DMS 273 (cell line): ENCODE results near the gene RRP12.
"Not testable (repeated sequence)": the region's sequence is repeated elsewhere in the genome, so short reads cannot be mapped to it uniquely, and the experiment has no call there.

Source experiments
- DNase-seq: peaks from one replicate; lab custom pipeline; 2025; ENCODE audit not compliant: unreplicated experiment; lab: John Stamatoyannopoulos, UW

Gene RRP12

DNA sequence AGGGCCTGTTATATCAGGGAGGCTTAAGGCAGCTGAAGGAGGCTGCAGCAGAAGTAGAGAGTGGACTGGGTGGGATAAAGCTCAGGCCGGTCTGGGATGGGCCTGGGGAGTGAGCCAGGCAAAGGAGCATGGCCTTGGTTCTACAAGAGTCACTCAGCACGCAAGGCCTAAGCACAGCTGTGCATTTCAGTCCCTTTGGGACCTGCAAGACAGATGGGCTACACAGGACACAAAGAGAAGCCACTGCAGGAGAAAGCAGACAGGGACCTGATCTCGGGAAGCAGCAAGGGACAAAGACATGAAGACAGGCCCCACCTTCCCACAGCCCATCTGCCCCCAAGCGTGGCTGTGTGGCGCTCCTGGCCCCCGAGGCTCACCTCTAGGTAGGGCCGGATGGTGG lies 29.4 kb downstream of the RRP12 start:
- no peak for DNase-seq

DNA sequence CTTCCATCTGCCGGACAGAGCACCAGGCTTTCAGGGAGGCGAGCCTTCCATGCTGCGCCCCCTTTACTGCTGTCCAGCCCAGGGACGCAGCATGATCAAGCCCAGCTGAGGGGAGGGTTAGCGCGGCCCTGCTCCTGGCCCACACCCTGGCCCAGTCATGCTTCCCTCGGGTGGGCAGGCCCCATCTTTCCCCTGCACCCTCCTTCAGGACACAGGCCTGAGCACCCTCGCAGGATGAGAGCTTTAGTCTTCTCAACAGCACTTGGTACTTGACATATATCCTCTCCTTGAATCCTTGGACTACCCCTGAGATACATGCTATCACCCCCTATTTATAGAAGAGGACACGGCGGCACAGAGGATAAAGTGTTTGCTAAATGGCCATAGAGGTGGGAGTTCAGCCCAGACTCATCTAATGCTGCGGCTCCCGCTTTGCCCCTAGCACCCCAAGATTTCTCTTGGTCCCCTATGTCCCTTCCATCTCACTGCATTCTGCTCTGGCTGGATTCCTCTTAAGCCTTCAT lies 34.0 kb downstream of the RRP12 start:
- no peak for DNase-seq

DNA sequence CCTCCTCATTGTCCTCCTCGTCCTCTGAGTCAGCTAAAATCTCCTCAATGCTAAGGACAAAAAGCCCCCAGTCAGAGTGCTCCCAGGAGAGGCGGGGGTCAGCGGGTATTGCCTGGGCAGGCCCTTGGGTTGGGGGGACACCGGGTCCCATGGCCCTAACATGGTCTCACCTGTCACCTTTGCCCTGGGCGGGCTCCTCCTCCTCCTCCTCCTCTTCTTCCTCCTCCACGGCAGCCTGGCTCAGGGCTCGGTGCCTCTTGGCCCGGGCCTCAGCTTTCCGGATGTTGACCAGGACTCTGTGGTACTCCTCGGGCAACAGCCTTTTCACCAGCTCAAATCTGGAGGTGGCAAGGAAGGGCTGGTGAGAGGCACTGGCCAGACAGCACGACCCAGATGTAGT lies 34.6 kb downstream of the RRP12 start:
- DNase-seq, result no peak

DNA sequence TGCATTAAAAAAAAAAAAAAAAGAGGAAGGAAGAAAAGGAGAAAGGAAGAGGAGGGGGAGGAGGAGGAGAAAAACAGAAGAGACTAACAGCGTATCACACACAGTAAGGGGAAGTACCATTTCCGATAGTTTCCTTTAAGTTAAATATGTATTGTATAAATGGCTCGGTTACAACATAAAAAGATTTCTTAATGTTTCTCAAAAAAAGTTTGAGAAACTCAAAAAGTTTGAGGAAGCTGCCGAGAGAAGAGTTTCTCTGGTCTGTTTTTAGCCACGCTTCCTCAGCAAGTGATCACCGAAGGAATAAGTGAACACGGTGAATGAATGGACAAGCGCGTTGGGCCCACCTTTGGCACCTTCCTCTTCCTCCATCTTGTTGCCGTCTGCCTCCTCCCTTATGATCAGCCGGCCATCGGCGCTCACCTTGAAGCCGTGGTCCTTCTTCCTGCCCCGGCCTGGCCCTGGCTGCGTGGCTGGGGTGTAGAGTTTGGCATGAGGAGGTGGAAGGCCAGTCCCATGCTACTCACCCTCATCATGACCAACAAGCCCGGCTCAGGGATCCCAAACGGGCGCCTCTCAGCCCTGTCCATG lies 35.3 kb downstream of the RRP12 start:
- DNase-seq, result no peak

DNA sequence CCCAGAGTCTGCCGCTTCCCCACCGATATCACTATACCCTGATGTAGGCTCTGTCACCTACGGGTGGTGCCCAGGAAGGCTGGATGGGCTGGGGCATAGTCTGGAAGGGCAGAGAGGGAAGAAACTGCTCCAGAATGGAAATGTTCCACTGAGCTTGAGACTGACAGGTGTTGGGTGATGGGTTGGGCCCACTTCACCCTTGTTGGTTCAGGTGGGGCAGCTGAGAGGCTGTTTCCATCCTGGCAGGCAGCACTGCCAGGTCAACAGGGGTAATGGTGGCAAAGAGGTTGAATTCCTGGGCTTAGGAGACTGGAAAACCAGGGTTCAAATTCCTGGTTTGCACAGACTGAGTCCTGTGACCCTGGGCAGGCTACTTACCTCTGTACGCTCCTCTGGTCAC lies 38.1 kb downstream of the RRP12 start:
- DNase-seq, result no peak

DNA sequence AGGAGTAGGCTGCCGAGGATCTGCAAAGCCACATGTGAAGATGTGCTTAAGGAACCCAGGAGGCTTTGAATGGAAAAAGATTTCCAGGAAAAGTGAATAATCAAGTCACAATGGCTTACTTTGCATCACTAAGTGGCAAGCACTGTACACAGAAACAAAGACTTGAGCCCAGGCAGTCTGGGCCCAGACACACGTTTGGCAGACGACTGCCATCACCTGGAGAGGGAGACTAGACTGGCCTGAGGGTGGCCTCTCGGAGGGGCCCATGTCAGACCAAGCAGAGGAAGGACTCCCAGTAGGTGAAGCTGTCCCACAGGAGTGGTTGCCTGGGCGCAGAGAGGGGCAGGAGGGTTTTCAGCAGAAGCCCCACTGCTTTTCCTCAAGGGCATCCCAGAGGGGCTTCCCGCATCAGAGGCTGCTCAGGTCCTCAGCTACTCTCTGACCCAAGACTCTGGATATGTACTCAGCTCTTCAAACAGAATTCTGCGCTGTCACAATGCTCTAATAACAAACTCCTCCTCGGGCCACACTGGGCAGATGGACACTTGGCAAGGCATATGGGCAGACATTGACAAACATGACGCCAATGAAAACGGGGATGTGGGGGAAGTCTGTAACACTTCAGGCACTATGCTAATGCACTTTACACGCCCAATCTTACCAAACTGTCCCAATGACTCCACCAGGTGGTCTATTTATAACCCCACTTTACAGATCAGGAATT lies 38.7 kb downstream of the RRP12 start:
- no peak for DNase-seq

DNA sequence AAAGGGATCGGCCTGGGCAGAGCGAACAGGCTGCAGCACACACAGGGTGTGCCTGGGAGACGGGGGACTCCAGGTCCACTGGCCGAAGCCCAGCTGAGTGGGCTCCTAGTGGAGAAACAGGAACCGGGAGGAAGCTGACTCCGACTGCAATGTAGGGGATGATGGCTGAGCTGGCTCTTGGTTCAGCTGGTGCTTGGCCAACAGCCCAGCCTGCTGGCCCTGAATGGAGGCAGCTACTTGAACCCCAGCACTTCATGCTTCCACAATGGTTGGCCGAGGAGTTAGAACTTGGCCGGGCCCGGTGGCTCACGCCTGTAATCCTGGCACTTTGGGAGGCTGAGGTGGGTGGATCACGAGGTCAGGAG lies 39.6 kb downstream of the RRP12 start:
- DNase-seq, result no peak

DNA sequence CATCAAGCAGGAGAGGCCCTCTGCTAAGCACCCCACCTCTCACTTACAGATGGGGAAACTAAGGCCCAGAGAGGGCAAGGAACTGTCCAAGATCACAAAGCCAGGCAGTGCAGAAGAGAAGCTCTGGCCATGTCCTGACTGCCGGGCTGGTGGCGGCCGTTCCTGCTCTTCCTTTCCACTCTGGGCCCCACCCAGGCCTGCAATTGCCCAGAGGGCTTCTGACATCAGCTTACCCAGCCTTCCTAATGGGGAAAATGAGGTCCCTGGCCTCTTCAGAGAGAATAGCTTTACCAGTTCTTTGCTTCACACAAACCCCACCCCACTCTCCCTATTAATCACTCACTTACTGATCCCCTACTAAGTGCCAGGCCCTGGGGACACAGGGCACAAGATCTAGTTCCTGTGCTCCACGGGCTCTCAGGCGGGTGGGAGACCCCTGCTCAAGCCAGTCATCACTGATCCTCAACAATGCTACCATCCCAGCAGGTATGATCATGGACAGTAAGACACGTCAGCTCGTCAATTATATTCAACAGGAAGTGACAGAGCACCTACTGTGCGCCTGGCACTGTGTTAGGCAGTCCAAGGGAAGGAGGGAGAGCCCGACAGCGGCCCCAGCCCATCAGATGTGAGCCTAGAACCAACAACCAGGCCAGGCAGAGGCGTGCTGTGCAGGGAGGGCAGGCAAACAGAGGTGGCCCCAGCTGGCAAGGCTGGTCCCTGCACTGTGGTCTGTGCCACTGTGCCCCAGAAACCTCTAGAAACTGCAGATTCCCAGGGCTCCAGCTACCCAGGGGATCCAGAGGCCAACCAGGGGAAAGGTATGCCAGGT lies 40.2 kb downstream of the RRP12 start:
- DNase-seq, result no peak

DNA sequence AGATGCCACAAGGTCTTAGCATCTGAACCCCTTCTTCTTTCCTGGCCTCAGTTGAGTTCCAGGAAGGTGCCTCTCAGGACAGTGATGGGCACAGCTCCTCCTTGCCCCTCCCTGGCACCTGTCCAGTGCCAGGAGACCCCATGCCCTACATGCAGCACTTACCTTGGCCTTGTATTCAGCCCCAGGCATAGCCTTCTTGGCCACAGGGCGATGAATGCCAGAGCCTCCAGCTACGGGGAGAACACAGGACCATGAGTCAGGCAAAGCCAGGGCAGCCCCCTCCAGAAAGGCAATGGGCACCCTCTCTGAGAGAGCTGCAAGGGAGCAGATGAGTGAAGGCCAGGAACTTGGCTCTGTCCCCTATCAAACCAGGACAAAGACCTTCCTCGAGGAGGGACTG lies 42.4 kb downstream of the RRP12 start:
- DNase-seq, result no peak

DNA sequence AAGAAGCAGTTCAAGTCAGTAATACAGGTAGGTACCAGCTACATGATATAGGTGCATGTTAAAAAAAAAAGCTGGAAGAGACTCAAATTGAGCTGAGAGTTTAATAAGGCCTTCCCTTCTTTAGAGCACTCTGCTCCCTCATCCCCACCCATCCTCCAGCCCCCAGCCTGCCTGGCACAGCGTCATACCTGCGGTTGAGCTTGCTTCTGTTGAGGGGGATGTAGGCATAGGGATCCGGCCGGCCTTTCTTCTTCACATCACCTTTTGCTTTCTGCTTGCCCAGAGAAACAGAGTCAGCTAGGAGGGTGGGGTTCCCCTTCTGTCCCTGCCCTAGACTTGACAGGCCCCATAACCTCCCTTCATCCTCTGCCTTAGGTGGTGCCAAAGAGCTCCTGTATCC lies 42.8 kb downstream of the RRP12 start:
- DNase-seq, result no peak

DNA sequence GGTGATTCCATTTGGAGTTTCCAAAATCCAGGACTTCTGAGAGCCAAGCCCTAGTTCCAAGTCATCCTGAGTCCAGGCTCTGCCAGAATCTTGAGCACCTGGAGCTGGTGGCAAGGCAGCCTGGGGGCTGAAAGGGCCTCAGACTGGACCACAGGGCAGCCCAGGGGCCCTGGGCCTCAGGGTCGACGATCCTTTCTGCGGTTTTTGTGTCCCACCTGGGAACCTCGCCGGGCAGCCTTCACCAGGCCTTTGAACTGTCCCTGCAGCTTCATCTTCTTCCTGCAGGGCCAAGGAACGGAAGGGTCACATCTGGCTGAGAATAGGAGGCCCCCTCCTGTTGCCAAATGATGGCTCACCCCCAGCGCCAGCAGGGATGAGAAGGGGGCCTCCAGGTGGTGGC lies 44.2 kb downstream of the RRP12 start:
- DNase-seq, result no peak

DNA sequence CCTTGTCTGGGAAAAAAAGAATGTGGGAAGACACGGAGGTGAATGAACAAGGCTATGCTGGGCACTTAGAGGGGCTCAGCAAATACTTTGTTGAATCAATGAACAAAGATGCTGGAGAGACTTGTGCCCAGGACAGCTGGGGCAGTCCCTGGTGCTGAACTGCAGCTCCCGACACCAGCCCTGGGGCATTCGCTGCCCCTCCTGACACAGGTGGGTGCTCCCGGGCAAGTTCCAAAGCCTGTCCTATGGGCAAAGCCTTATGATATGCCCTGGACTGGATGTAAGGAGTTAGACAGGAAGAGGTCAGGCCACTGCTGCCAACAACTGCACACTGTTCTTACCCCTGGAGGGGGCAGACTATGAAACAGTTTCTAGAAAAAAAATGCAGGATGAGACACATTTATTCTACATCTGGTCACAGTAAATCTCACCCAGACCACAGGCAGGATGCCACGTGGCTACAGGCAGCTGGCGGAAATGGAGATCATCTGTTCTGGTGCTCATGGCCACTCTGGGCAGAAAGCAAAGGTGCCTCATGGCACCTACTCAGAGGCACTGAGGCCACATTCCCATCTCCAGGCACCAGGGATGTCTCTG lies 44.7 kb downstream of the RRP12 start:
- DNase-seq, result no peak

DNA sequence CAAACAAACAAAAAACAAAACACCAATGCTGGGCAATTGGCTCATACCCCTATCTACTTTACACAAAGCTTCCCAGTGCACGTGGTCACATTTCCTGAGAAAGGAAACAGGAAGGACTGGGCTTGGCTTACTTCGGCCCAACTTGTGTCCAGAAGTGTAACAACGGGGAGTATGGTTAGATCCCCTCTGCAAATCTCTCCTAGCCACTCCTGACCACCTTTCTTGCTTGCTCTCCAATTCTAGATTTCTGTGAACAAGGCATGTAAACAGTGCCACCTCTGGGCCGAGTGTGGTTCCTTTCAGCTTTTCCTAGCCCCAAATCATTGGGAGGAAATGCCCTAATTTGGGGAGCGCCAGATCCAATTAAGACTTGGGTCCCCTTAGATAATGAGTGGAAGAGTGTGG lies 45.6 kb downstream of the RRP12 start:
- peak; percentile 22 for DNase-seq

DNA sequence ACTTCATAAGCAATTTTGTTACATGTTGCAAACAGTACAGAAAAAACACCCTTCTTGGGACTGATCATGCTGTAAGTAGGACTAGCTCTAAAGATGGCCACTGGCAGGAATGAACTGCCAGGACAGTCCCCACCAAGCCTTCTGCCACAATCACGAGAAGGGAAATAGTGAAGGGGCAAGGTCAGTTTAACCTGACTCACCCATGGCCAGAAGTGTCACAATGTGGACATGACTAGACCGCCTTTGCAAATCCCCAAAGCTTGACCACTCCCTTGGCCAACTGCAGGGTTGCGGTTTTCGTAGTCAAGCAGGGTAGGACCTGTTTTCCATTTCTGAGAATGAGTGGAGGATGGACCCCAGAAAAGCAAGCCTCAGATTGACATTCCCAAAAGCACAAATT lies 47.2 kb downstream of the RRP12 start:
- DNase-seq, result no peak

DNA sequence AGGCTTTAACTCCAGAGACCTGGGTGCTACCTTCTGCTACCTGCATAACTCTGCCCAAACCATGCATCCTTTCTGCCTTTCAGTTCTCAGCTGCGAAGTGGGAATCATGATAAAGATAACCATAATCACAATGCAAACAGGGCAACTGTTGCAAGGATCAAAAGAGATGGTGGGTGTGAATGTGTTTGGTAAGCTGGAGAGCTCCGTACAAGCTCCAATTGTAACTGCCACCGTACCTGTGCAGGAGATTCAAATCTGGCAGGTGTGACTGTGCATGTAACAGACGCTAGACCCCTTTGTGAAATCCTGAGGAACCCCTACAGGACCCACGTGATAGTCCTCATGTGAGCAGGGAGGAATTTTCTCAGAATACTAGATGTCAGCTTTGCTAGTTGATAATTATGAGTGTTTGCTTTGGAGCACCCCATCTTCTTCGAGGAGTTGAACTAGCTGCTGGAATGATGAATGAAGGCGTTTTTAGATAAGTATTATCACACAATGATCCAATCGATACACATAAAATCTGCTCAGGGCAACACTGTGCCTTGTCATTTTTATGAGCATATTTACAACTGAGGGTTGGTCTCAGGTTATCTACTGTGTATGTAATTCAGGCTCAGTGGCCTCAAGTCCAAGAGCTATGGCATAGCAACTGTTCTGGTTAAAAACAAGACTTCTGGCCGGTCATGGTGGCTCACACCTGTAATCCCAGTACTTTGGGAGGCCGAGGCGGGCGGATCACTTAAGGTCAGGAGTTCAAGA lies 51.2 kb downstream of the RRP12 start:
- no peak for DNase-seq

DNA sequence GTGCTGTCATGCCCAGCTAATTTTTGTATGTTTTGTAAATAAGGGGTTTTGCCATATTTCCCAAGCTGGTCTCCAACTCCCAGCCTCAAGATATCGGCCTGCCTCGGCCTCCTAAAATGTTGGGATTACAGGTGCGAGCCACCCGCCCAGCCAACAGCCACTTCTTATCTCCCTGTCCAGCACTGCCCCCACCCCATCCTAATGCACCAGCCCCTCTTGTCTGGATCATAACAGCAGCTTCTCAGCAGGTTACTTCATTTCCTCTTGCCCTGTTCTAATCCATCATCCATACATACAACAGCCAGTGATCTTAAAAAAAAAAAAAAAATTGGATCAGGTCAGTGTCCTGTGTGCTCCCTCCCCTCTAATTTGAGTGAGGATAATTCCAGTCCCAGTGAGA lies 53.8 kb downstream of the RRP12 start:
- no peak for DNase-seq

DNA sequence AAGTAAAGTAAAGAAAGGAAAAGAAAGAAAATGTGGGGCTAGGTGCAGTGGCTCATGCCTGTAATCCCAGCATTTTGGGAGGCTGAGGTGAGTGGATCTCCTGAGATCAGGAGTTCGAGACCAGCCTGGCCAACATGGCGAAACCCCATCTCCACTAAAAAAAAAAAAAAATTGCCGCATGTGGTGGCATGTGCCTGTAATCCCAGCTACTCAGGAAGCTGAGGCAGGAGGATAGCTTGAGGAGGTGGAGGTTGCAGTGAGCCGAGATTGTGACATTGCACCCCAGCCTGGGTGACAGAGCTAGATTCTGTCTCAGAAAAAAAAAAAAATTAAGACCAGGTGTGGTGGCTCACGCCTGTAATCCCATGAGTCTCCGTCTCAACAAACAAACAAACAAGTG lies 57.5 kb downstream of the RRP12 start:
- not testable (repeated sequence) for DNase-seq

DNA sequence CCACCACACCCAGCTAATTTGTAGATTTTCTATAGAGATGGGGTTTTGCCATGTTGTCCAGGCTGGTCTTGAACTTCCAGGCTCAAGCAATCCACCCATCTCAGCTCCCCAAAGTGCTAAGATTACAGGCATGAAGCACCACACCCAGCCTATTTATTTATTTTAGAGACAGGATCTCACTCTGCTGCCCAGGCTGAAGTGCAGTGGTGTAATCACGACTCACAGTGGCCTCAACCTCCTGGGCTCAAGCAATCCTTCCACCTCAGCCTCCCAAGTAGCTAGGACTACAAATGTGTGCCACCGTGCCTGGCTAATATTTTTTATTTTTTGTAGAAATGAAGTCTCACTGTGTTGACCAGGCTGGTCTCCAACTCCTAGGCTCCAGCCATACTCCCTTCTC lies 59.7 kb downstream of the RRP12 start:
- no peak for DNase-seq

DNA sequence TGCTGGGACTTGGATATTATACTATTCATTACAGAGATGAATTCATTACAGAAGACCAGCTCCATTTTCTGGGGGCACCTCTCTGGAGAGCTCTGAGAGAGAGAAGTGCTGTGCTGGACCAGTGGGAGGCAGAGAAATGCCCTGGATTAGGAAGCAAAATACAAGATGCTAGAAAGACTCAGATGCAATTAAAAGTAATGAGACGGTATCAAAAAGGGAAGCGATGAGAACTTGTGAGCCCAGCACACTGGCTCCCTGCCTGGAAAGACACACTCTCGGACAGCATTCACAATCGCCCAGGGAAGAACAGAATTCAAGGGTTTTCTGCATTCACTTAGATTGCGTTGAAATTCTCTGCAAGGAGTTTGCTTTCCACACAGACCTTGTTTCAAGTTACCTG lies 63.1 kb downstream of the RRP12 start:
- no peak for DNase-seq

DNA sequence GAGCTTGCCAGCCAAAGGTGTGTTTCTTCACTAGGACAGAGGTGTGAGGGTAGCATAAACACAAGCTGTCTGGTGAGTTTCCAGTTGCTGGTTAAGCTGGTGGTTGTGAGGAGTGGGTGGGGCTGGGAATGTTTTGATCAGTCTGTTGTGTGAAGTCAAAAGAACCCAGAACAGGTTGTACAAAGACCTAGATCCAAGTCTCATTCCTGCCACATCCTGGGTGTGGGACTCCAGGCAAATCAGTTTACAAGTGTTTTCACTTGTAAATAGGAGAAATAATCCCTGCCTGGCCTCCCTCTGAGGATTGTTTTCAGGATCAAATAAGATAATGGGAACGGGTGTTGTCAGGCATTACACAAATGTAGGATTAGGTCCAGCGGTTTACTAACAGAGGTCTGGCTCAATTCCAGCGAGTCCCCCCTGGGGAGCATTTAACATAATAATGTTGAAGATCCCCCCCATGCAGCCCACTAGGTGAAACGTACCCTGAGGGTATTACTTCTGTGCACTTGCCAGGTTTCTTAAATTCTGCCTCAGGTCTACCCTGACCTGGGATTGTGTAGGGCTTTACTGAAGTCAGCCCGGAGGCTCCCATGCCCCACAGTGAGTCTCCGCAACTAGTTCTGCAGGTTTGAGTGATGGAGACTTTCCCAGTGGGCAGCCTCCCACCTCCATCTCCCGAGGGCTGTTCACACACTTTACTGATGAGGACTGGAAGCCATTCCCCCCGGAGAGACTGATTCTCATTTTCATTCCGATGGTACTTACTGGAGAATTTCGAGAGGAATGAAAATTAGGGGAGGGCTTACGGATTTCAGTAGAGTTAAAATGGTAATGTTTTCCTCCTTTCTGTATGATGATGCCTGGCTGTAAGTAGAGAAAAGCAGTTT lies 64.0 kb downstream of the RRP12 start:
- DNase-seq, result peak; percentile 53
